Coronary artery (tissue), 2 donors: ENCODE results near the gene NOTCH2NLA.
A peak's percentile ranks its signal among the peaks of the same experiment; 100 is the strongest.
"Not testable (repeated sequence)": the region's sequence is repeated elsewhere in the genome, so short reads cannot be mapped to it uniquely, and the experiment has no call there.

ENCODE experiments used
- DNase-seq: peaks from one replicate; pipeline ENCODE4 v3.0.0-alpha.2; 2017; ENCODE audit warnings: low spot score
- H3K27ac ChIP-seq, 2 donors: fragments of 200-600 bp; sonication (generic); one replicate each; pipeline ENCODE4 v1.5.1; 2016 to 2019
- H3K4me3 ChIP-seq: fragments of 200-600 bp; sonication (generic); 2 replicates; pipeline ENCODE4 v1.5.1; 2016; ENCODE audit warnings: mild to moderate bottlenecking, moderate library complexity

Gene NOTCH2NLA

GRCh38 chr1:146228710-146229477, at the start of gene NOTCH2NLA:
Gene NOTCH2NLA (minus strand): TSS chr1:146229021. CDS start chr1:146189337, 39,684 bp downstream.
- peak within 1 kb of the TSS; percentile 86 to 88 for H3K27ac ChIP-seq
- DNase-seq, result peak; percentile 33
- H3K4me3 ChIP-seq, result peak within 1 kb of the TSS; percentile 72

GRCh38 chr1:146278346-146278745, 49.5 kb upstream of the NOTCH2NLA start:
- H3K4me3 ChIP-seq, H3K27ac ChIP-seq, DNase-seq: not testable (repeated sequence)

- H3K27ac ChIP-seq, DNase-seq, H3K4me3 ChIP-seq: not testable (repeated sequence)
Observed at GRCh38 chr1:146277087-146277486, 48.3 kb upstream of the NOTCH2NLA start.

- DNase-seq, H3K4me3 ChIP-seq, H3K27ac ChIP-seq: not testable (repeated sequence)
Observed at GRCh38 chr1:146274083-146274482, 45.3 kb upstream of the NOTCH2NLA start.

GRCh38 chr1:146273194-146273593, 44.4 kb upstream of the NOTCH2NLA start:
- not testable (repeated sequence) for DNase-seq, H3K4me3 ChIP-seq, H3K27ac ChIP-seq

- DNase-seq, H3K4me3 ChIP-seq, H3K27ac ChIP-seq: not testable (repeated sequence)
Observed at GRCh38 chr1:146272734-146273133, 43.9 kb upstream of the NOTCH2NLA start.

- not testable (repeated sequence) for DNase-seq, H3K4me3 ChIP-seq, H3K27ac ChIP-seq
Observed at GRCh38 chr1:146271977-146272376, 43.2 kb upstream of the NOTCH2NLA start.

GRCh38 chr1:146270129-146270528, 41.3 kb upstream of the NOTCH2NLA start:
- not testable (repeated sequence) for H3K27ac ChIP-seq, H3K4me3 ChIP-seq, DNase-seq

GRCh38 chr1:146266179-146266748, 37.4 kb upstream of the NOTCH2NLA start:
- H3K27ac ChIP-seq, H3K4me3 ChIP-seq, DNase-seq: not testable (repeated sequence)

GRCh38 chr1:146264761-146265160, 35.9 kb upstream of the NOTCH2NLA start:
- DNase-seq, H3K27ac ChIP-seq, H3K4me3 ChIP-seq: not testable (repeated sequence)

- not testable (repeated sequence) for H3K27ac ChIP-seq, H3K4me3 ChIP-seq, DNase-seq
Observed at GRCh38 chr1:146260006-146260730, 31.3 kb upstream of the NOTCH2NLA start.

GRCh38 chr1:146257992-146258552, 29.3 kb upstream of the NOTCH2NLA start:
- H3K27ac ChIP-seq, H3K4me3 ChIP-seq, DNase-seq: not testable (repeated sequence)

- H3K4me3 ChIP-seq, H3K27ac ChIP-seq, DNase-seq: not testable (repeated sequence)
Observed at GRCh38 chr1:146254569-146255197, 25.9 kb upstream of the NOTCH2NLA start.

GRCh38 chr1:146253249-146253855, 24.5 kb upstream of the NOTCH2NLA start:
- H3K27ac ChIP-seq, DNase-seq, H3K4me3 ChIP-seq: not testable (repeated sequence)

- H3K27ac ChIP-seq, DNase-seq, H3K4me3 ChIP-seq: not testable (repeated sequence)
Observed at GRCh38 chr1:146251523-146251922, 22.7 kb upstream of the NOTCH2NLA start.

GRCh38 chr1:146248643-146249042, 19.8 kb upstream of the NOTCH2NLA start:
- DNase-seq, H3K27ac ChIP-seq, H3K4me3 ChIP-seq: not testable (repeated sequence)

- H3K4me3 ChIP-seq, H3K27ac ChIP-seq, DNase-seq: not testable (repeated sequence)
Observed at GRCh38 chr1:146236626-146237025, 7.8 kb upstream of the NOTCH2NLA start.

GRCh38 chr1:146236026-146236601, 7.3 kb upstream of the NOTCH2NLA start:
- not testable (repeated sequence) for DNase-seq, H3K27ac ChIP-seq, H3K4me3 ChIP-seq
